Prostate gland (tissue), 2 donors: ENCODE measurements around the gene FBXL4. TPM values are rescaled to one million over a fixed set of nuclear protein-coding genes. Genes with fewer than 3 reads are reported as not detected.

Experiments used
- DNase-seq: peaks from one replicate; pipeline ENCODE4 v3.0.0-alpha.2; 2019; ENCODE audit warnings: low spot score
- H3K27ac ChIP-seq, 2 donors: fragments of 200-600 bp; sonication (generic); 2 replicates each; pipeline ENCODE4 v1.5.1; 2017 to 2019
- H3K27me3 ChIP-seq: fragments of 200-600 bp; sonication (generic); replicated peaks from 2 replicates; pipeline ENCODE4 v1.5.1; 2019; ENCODE audit not compliant: insufficient read depth
- H3K36me3 ChIP-seq, 2 donors: fragments of 200-600 bp; sonication (generic); 1 replicate in 1 of 2; 2 replicates in 1 of 2; pipeline versions ENCODE4 v1.5.1 to v1.8.1; 2017 to 2019
- H3K4me1 ChIP-seq: fragments of 200-600 bp; sonication (generic); replicated peaks from 2 replicates; pipeline ENCODE4 v1.5.1; 2019
- H3K4me3 ChIP-seq, 2 donors: fragments of 200-600 bp; sonication (generic); 2 replicates each; pipeline ENCODE4 v1.5.1; 2017 to 2019
- H3K9me3 ChIP-seq: fragments of 200-600 bp; sonication (generic); 2 replicates; pipeline ENCODE4 v1.5.1; 2017
- CTCF ChIP-seq, 4 experiments: fragments of 200-600 bp in 2 of 4; fragments of 450-650 bp in 2 of 4; sonication (generic) in 2 of 4; IDR thresholded peaks; 1 replicate in 3 of 4; 2 replicates in 1 of 4; pipeline ENCODE4 v1.5.1; 2016 to 2019; ENCODE audit warnings: antibody characterized with exemption in 4 of 4, mild to moderate bottlenecking in 2 of 4, moderate library complexity in 2 of 4
- POLR2A ChIP-seq: fragments of 450-650 bp; IDR thresholded peaks from one replicate; pipeline ENCODE4 v1.6.1; 2016; ENCODE audit warnings: antibody characterized with exemption, mild to moderate bottlenecking
- POLR2AphosphoS5 ChIP-seq: sonication (generic); formaldehyde crosslinking; IDR thresholded peaks from one replicate; pipeline ENCODE4 v1.6.1; 2017; ENCODE audit warnings: antibody characterized with exemption
- WGBS: methylation state at CpG from one replicate; pipeline ENCODE4 v1.1.5; 2018; 5-methylcytosine and 5-hydroxymethylcytosine counted together
- intact Hi-C: fragments of 100-400 bp; cut with DNase I; formaldehyde crosslinking; loops from one replicate; pipeline ENCODE4 v1.14.2; 2022
- total RNA-seq, 2 donors: library from RNA; depleted of rRNA; stranded (reverse); fragments of >200 nt; gene quantifications; one replicate each; pipeline ENCODE4 v1.1.0, GENCODE V29; 2016

FBXL4 gene
- total RNA-seq, 2 donors from 2014 or later, result 21.6 to 27.1 TPM

GRCh38 chr6:98840996-98841513 is 106.7 kb downstream of the FBXL4 start:
- TF ChIP-seq POLR2AphosphoS5 (no peak), POLR2A (no peak), CTCF (IDR thresholded peaks at IDR 0.05) (no peak)
- H3K27me3 ChIP-seq, result peaks cover 53% of the 10 kb centered on the region
- intact Hi-C loops, result no loop called here
- no peak overlapping the region for H3K4me3 ChIP-seq
- no peak for DNase-seq
- H3K36me3 ChIP-seq, result no peaks in the 10 kb centered on the region
- no peaks in the 10 kb centered on the region for H3K4me1 ChIP-seq
- H3K27ac ChIP-seq, result no peak overlapping the region
- H3K9me3 ChIP-seq, result no peaks in the 10 kb centered on the region

GRCh38 chr6:98840385-98840784 is 107.4 kb downstream of the FBXL4 start:
- Histone ChIP-seq H3K36me3 (no peaks in the 10 kb centered on the region), H3K27ac (no peak overlapping the region), H3K4me1 (no peaks in the 10 kb centered on the region), H3K27me3 (peaks cover 59% of the 10 kb centered on the region), H3K4me3 (no peak overlapping the region), H3K9me3 (no peaks in the 10 kb centered on the region)
- TF ChIP-seq POLR2AphosphoS5, result no peak
- 52% methylated on average over 6 of the region's 6 CpGs for WGBS
- no peak for DNase-seq
- intact Hi-C loops, result no loop called here

- Histone ChIP-seq H3K27ac (no peak overlapping the region), H3K4me1 (no peaks in the 10 kb centered on the region), H3K27me3 (peaks cover 63% of the 10 kb centered on the region), H3K36me3 (no peaks in the 10 kb centered on the region), H3K9me3 (no peaks in the 10 kb centered on the region), H3K4me3 (no peak overlapping the region)
- intact Hi-C loops, result no loop called here
- DNase-seq, result no peak
- 21% methylated on average over 5 of the region's 5 CpGs for WGBS
- no peak for TF ChIP-seq POLR2A
- no peak for TF ChIP-seq CTCF (IDR thresholded peaks at IDR 0.05)
- no peak for TF ChIP-seq POLR2AphosphoS5
Measured at GRCh38 chr6:98839781-98840361, 107.9 kb downstream of the FBXL4 start.

DNA sequence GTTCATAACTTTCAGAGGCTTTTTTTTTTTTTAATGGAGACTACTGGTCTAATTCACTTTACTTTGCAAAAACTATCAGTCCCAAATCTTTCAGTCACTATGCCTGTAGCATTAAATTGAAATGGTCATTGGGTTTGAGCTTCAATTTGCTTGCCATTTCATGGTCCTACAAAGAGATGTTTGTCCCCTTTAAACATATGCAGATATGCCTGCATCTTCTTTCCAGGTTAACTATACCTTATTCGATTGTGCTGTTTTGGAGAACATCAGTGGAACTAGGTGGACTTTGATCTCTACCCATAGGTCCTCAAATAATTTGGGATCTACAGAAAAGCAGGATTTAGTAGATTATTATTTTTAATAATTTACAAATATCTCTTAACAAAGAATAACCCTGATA is 108.8 kb downstream of the FBXL4 start:
- Histone ChIP-seq H3K36me3 (no peaks in the 10 kb centered on the region), H3K4me3 (no peak overlapping the region), H3K4me1 (no peaks in the 10 kb centered on the region), H3K9me3 (no peaks in the 10 kb centered on the region), H3K27me3 (peaks cover 57% of the 10 kb centered on the region), H3K27ac (no peak overlapping the region)
- 11% methylated on average over 1 of the region's 1 CpG for WGBS
- no peak for TF ChIP-seq CTCF (IDR thresholded peaks at IDR 0.05)
- TF ChIP-seq POLR2AphosphoS5, result no peak
- TF ChIP-seq POLR2A, result no peak
- intact Hi-C loops, result no loop called here
- no peak for DNase-seq

DNA sequence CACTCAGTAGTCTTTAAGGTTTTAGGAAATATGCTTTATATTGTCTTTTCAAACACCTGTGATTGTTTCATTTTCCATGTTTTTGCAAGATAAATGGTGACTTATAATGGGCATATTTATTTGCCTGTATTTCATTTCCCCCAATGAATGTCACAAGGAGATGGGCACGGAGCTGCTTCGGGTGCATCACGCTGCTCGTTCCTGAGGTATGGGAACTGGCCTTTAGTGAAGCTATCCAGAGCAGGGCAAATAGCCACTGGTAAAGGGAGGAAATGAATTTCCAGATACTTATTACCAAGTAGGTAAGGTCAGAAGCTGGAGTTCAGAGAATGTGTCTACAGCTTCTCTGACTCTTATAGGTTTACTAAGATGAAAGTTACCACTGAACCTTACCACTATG is 109.7 kb downstream of the FBXL4 start:
- Histone ChIP-seq H3K4me1 (peaks cover 1% of the 10 kb centered on the region), H3K27me3 (peaks cover 49% of the 10 kb centered on the region), H3K4me3 (no peak overlapping the region), H3K27ac (no peak overlapping the region), H3K36me3 (no peaks in the 10 kb centered on the region), H3K9me3 (no peaks in the 10 kb centered on the region)
- 15% methylated on average over 4 of the region's 4 CpGs for WGBS
- TF ChIP-seq POLR2A (no peak), POLR2AphosphoS5 (no peak), CTCF (IDR thresholded peaks at IDR 0.05) (no peak)
- intact Hi-C loops, result no loop called here
- DNase-seq, result no peak
